ENCODE measurements around the gene FAM53A.
"Not testable (repeated sequence)": the region's sequence is repeated elsewhere in the genome, so short reads cannot be mapped to it uniquely, and the experiment has no call there.

The FAM53A gene

GRCh38 chr4:1684506-1685234 is 557 bp upstream of the FAM53A start:
- Histone ChIP-seq H3K9me3 (no peaks in the 10 kb centered on the region), H3K27me3 (ENCODE audit: low read depth) (no peaks in the 10 kb centered on the region), H3K4me3 (no peak overlapping the region), H3K36me3 (replicated peaks) (no peaks in the 10 kb centered on the region), H3K4me1 (no peaks in the 10 kb centered on the region)
- in situ Hi-C loops (cut with MboI; ENCODE audit: low sequenced_read_pairs), result no loop called here
- DNase-seq (ENCODE audit: low spot score in 2 of 2), result no peak

- no peak for DNase-seq (ENCODE audit: low spot score in 2 of 2)
- no peak overlapping the region for H3K4me3 ChIP-seq
- in situ Hi-C loops (cut with MboI; ENCODE audit: low sequenced_read_pairs), result no loop called here
These were observed 815 bp downstream of the FAM53A start for GRCh38 chr4:1683261-1683735.

GRCh38 chr4:1682860-1683259 is 1.3 kb downstream of the FAM53A start:
- Histone ChIP-seq H3K4me3 (no peak overlapping the region), H3K36me3 (replicated peaks) (no peaks in the 10 kb centered on the region), H3K9me3 (no peaks in the 10 kb centered on the region), H3K4me1 (no peaks in the 10 kb centered on the region), H3K27me3 (ENCODE audit: low read depth) (no peaks in the 10 kb centered on the region)
- no peak for DNase-seq (ENCODE audit: low spot score in 2 of 2)
- in situ Hi-C loops (cut with MboI; ENCODE audit: low sequenced_read_pairs), result no loop called here

More at GRCh38 chr4:1683261-1683735, 815 bp downstream of the FAM53A start:
- no peaks in the 10 kb centered on the region for H3K4me1 ChIP-seq
- no peaks in the 10 kb centered on the region for H3K36me3 ChIP-seq (replicated peaks)
- no peaks in the 10 kb centered on the region for H3K27me3 ChIP-seq (ENCODE audit: low read depth)
- H3K9me3 ChIP-seq, result no peaks in the 10 kb centered on the region

- Histone ChIP-seq H3K4me3 (no peak overlapping the region), H3K9me3 (no peaks in the 10 kb centered on the region), H3K4me1 (no peaks in the 10 kb centered on the region), H3K36me3 (replicated peaks) (no peaks in the 10 kb centered on the region), H3K27me3 (ENCODE audit: low read depth) (no peaks in the 10 kb centered on the region)
- no peak for DNase-seq (ENCODE audit: low spot score in 2 of 2)
- in situ Hi-C loops (cut with MboI; ENCODE audit: low sequenced_read_pairs), result no loop called here
These were observed 5.9 kb downstream of the FAM53A start for GRCh38 chr4:1678244-1678643.

GRCh38 chr4:1676605-1677525 is 7.2 kb downstream of the FAM53A start:
- in situ Hi-C loops (cut with MboI; ENCODE audit: low sequenced_read_pairs), result no loop called here
- DNase-seq (ENCODE audit: low spot score in 2 of 2), result no peak
- Histone ChIP-seq H3K36me3 (replicated peaks) (no peaks in the 10 kb centered on the region), H3K27me3 (ENCODE audit: low read depth) (no peaks in the 10 kb centered on the region), H3K4me3 (no peak overlapping the region), H3K9me3 (no peaks in the 10 kb centered on the region), H3K4me1 (no peaks in the 10 kb centered on the region)

- DNase-seq (ENCODE audit: low spot score in 2 of 2), result no peak
- Histone ChIP-seq H3K9me3 (no peaks in the 10 kb centered on the region), H3K36me3 (replicated peaks) (no peaks in the 10 kb centered on the region), H3K4me1 (no peaks in the 10 kb centered on the region), H3K4me3 (no peak overlapping the region), H3K27me3 (ENCODE audit: low read depth) (no peaks in the 10 kb centered on the region)
- in situ Hi-C loops (cut with MboI; ENCODE audit: low sequenced_read_pairs), result no loop called here
These were observed 8.3 kb downstream of the FAM53A start for GRCh38 chr4:1675802-1676137.

- H3K4me1 ChIP-seq, result no peaks in the 10 kb centered on the region
- H3K9me3 ChIP-seq, result no peaks in the 10 kb centered on the region
- H3K4me3 ChIP-seq, result no peak overlapping the region
- H3K36me3 ChIP-seq (replicated peaks), result no peaks in the 10 kb centered on the region
- in situ Hi-C loops (cut with MboI; ENCODE audit: low sequenced_read_pairs), result no loop called here
- H3K27me3 ChIP-seq (ENCODE audit: low read depth), result no peaks in the 10 kb centered on the region
- no peak for DNase-seq (ENCODE audit: low spot score in 2 of 2)
These were observed 8.8 kb downstream of the FAM53A start for GRCh38 chr4:1675136-1675801.

GRCh38 chr4:1674682-1675081 is 9.4 kb downstream of the FAM53A start:
- Histone ChIP-seq H3K9me3 (no peaks in the 10 kb centered on the region), H3K4me1 (no peaks in the 10 kb centered on the region), H3K36me3 (replicated peaks) (no peaks in the 10 kb centered on the region), H3K27me3 (ENCODE audit: low read depth) (no peaks in the 10 kb centered on the region), H3K4me3 (no peak overlapping the region)
- in situ Hi-C loops (cut with MboI; ENCODE audit: low sequenced_read_pairs), result no loop called here
- DNase-seq (ENCODE audit: low spot score in 2 of 2), result no peak

GRCh38 chr4:1673671-1674070 is 10.4 kb downstream of the FAM53A start:
- no peak for DNase-seq (ENCODE audit: low spot score in 2 of 2)
- Histone ChIP-seq H3K4me3 (no peak overlapping the region), H3K4me1 (no peaks in the 10 kb centered on the region), H3K9me3 (no peaks in the 10 kb centered on the region), H3K27me3 (ENCODE audit: low read depth) (no peaks in the 10 kb centered on the region), H3K36me3 (replicated peaks) (no peaks in the 10 kb centered on the region)
- in situ Hi-C loops (cut with MboI; ENCODE audit: low sequenced_read_pairs), result no loop called here

GRCh38 chr4:1671011-1671410 is 13.1 kb downstream of the FAM53A start:
- H3K36me3 ChIP-seq (replicated peaks); DNase-seq (ENCODE audit: low spot score in 2 of 2); H3K9me3 ChIP-seq; in situ Hi-C loops (cut with MboI; ENCODE audit: low sequenced_read_pairs); H3K4me1 ChIP-seq; H3K27me3 ChIP-seq (ENCODE audit: low read depth); H3K4me3 ChIP-seq: not testable (repeated sequence)

GRCh38 chr4:1670279-1670678 is 13.8 kb downstream of the FAM53A start:
- Histone ChIP-seq H3K36me3 (replicated peaks) (no peaks in the 10 kb centered on the region), H3K27me3 (ENCODE audit: low read depth) (no peaks in the 10 kb centered on the region), H3K4me3 (no peak overlapping the region), H3K4me1 (no peaks in the 10 kb centered on the region), H3K9me3 (no peaks in the 10 kb centered on the region)
- no peak for DNase-seq (ENCODE audit: low spot score in 2 of 2)
- in situ Hi-C loops (cut with MboI; ENCODE audit: low sequenced_read_pairs), result no loop called here

GRCh38 chr4:1669850-1670249 is 14.3 kb downstream of the FAM53A start:
- no peaks in the 10 kb centered on the region for H3K9me3 ChIP-seq
- no peaks in the 10 kb centered on the region for H3K36me3 ChIP-seq (replicated peaks)
- H3K4me1 ChIP-seq, result no peaks in the 10 kb centered on the region
- no peak for DNase-seq (ENCODE audit: low spot score in 2 of 2)
- no peaks in the 10 kb centered on the region for H3K27me3 ChIP-seq (ENCODE audit: low read depth)
- H3K4me3 ChIP-seq, result no peak overlapping the region
- in situ Hi-C loops (cut with MboI; ENCODE audit: low sequenced_read_pairs), result no loop called here

GRCh38 chr4:1669270-1669669 is 14.8 kb downstream of the FAM53A start:
- Histone ChIP-seq H3K36me3 (replicated peaks) (no peaks in the 10 kb centered on the region), H3K4me1 (no peaks in the 10 kb centered on the region), H3K27me3 (ENCODE audit: low read depth) (no peaks in the 10 kb centered on the region), H3K9me3 (no peaks in the 10 kb centered on the region), H3K4me3 (no peak overlapping the region)
- DNase-seq (ENCODE audit: low spot score in 2 of 2), result no peak
- in situ Hi-C loops (cut with MboI; ENCODE audit: low sequenced_read_pairs), result no loop called here

GRCh38 chr4:1668488-1668840 is 15.6 kb downstream of the FAM53A start:
- DNase-seq (ENCODE audit: low spot score in 2 of 2), result no peak
- in situ Hi-C loops (cut with MboI; ENCODE audit: low sequenced_read_pairs), result no loop called here
- H3K9me3 ChIP-seq, result no peaks in the 10 kb centered on the region
- H3K4me3 ChIP-seq, result no peak overlapping the region
- no peaks in the 10 kb centered on the region for H3K36me3 ChIP-seq (replicated peaks)
- H3K4me1 ChIP-seq, result no peaks in the 10 kb centered on the region
- H3K27me3 ChIP-seq (ENCODE audit: low read depth), result no peaks in the 10 kb centered on the region
